ENCODE data around the gene THOP1. TPM values are rescaled to one million over a fixed set of nuclear protein-coding genes. Genes with fewer than 3 reads are reported as not detected.
A peak's percentile ranks its signal among the peaks of the same experiment; 100 is the strongest.

Gene THOP1
- 30.9 TPM for polyA plus RNA-seq (2013, experiment 1 of 2)
- 31.0 TPM for polyA plus RNA-seq (2013, experiment 2 of 2)

- H3K27ac ChIP-seq (ENCODE audit: low read length, poor library complexity, severe bottlenecking): peak within 1 kb of the TSS; percentile 61
- peak within 1 kb of the TSS; percentile 63 to 82 for H3K18ac ChIP-seq (ENCODE audit: low read depth in 1 of 2, low read length in 2 of 2)
- H2AFZ ChIP-seq (ENCODE audit: low read depth, low read length): peak within 1 kb of the TSS; percentile 97
- H2AK5ac ChIP-seq (ENCODE audit: low read length, severe bottlenecking): no peak within 1 kb of the TSS
- DNase-seq: peak; percentile 99
- H3K14ac ChIP-seq (ENCODE audit: low read length in 2 of 2): peak within 1 kb of the TSS in 1 of 2 experiments; percentile 81
- H3K4me2 ChIP-seq (ENCODE audit: low read length, poor library complexity, severe bottlenecking): peak within 1 kb of the TSS; percentile 99
- WGBS: under 1% methylated on average over 54 of the region's 78 CpGs
- peak within 1 kb of the TSS; percentile 83 for H4K8ac ChIP-seq (ENCODE audit: low read length)
- H3K23ac ChIP-seq (ENCODE audit: low read length in 2 of 2): peak within 1 kb of the TSS; percentile 68 to 99
- no peak within 1 kb of the TSS for H3K4ac ChIP-seq (ENCODE audit: low read depth in 1 of 2, low read length in 2 of 2)
- H3K9ac ChIP-seq (ENCODE audit: low read length): peak within 1 kb of the TSS; percentile 94
- peak within 1 kb of the TSS; percentile 85 to 96 for H3K4me3 ChIP-seq (ENCODE audit: insufficient read depth in 1 of 2, low read depth in 1 of 2, low read length in 2 of 2)
- no peaks in the 10 kb centered on the region for H3K9me3 ChIP-seq (ENCODE audit: control insufficient read depth, low read length)
- H3K27me3 ChIP-seq (ENCODE audit: control insufficient read depth in 1 of 2, insufficient read depth in 1 of 2, low read length in 2 of 2): no peaks in the 10 kb centered on the region
- peak within 1 kb of the TSS; percentile 71 for H4K91ac ChIP-seq (ENCODE audit: low read length)
- H2BK5ac ChIP-seq (ENCODE audit: low read depth, low read length, poor library complexity, severe bottlenecking): no peak within 1 kb of the TSS
- peaks cover 22% of the 10 kb centered on the region for H3K4me1 ChIP-seq (ENCODE audit: control insufficient read depth, insufficient read depth, low read depth, low read length)
- H2BK120ac ChIP-seq (ENCODE audit: low read depth, low read length): no peak within 1 kb of the TSS
- peaks cover 17% of the 10 kb centered on the region for H3K79me1 ChIP-seq (replicated peaks; ENCODE audit: low read length, poor library complexity, severe bottlenecking)
- H3K36me3 ChIP-seq (ENCODE audit: control insufficient read depth in 1 of 2, insufficient read depth in 2 of 2, low read depth in 1 of 2, low read length in 2 of 2): peaks cover 4 to 23% of the 10 kb centered on the region in 2 experiments
- no peak within 1 kb of the TSS for H2BK15ac ChIP-seq (ENCODE audit: low read depth, poor library complexity, severe bottlenecking)
- H2BK12ac ChIP-seq (ENCODE audit: low read length in 2 of 2): no peak within 1 kb of the TSS
Observed at GRCh38 chr19:2785244-2785997, at the start of gene THOP1. Gene THOP1, plus strand, starts transcription at chr19:2785503. Its CDS starts 160 bp downstream, at chr19:2785663.

GRCh38 chr19:2736550-2737190 is 48.6 kb upstream of the THOP1 start:
- no peak overlapping the region for H3K14ac ChIP-seq (ENCODE audit: low read length in 2 of 2)
- H3K27me3 ChIP-seq (ENCODE audit: control insufficient read depth in 1 of 2, insufficient read depth in 1 of 2, low read length in 2 of 2): no peaks in the 10 kb centered on the region
- H3K36me3 ChIP-seq (ENCODE audit: control insufficient read depth in 1 of 2, insufficient read depth in 2 of 2, low read depth in 1 of 2, low read length in 2 of 2): peaks cover 26 to 54% of the 10 kb centered on the region in 2 experiments
- H3K9ac ChIP-seq (ENCODE audit: low read length): no peak overlapping the region
- H2AK5ac ChIP-seq (ENCODE audit: low read length, severe bottlenecking): no peak overlapping the region
- H3K9me3 ChIP-seq (ENCODE audit: control insufficient read depth, low read length): peaks cover 4% of the 10 kb centered on the region
- H2BK12ac ChIP-seq (ENCODE audit: low read length in 2 of 2): no peak overlapping the region
- no peak overlapping the region for H3K4ac ChIP-seq (ENCODE audit: low read depth in 1 of 2, low read length in 2 of 2)
- H4K91ac ChIP-seq (ENCODE audit: low read length): no peak overlapping the region
- no peak overlapping the region for H3K23ac ChIP-seq (ENCODE audit: low read length in 2 of 2)
- H2BK15ac ChIP-seq (ENCODE audit: low read depth, poor library complexity, severe bottlenecking): no peak overlapping the region
- no peak overlapping the region for H2BK5ac ChIP-seq (ENCODE audit: low read depth, low read length, poor library complexity, severe bottlenecking)
- H2AFZ ChIP-seq (ENCODE audit: low read depth, low read length): no peak overlapping the region
- no peak for DNase-seq
- H3K79me1 ChIP-seq (replicated peaks; ENCODE audit: low read length, poor library complexity, severe bottlenecking): peaks cover 28% of the 10 kb centered on the region
- no peak overlapping the region for H3K4me3 ChIP-seq (ENCODE audit: insufficient read depth in 1 of 2, low read depth in 1 of 2, low read length in 2 of 2)
- no peak overlapping the region for H3K27ac ChIP-seq (ENCODE audit: low read length, poor library complexity, severe bottlenecking)
- H3K4me1 ChIP-seq (ENCODE audit: control insufficient read depth, insufficient read depth, low read depth, low read length): peaks cover 10% of the 10 kb centered on the region
- H3K4me2 ChIP-seq (ENCODE audit: low read length, poor library complexity, severe bottlenecking): no peak overlapping the region
- H2BK120ac ChIP-seq (ENCODE audit: low read depth, low read length): no peak overlapping the region
- no peak overlapping the region for H3K18ac ChIP-seq (ENCODE audit: low read depth in 1 of 2, low read length in 2 of 2)
- no peak overlapping the region for H4K8ac ChIP-seq (ENCODE audit: low read length)
- WGBS: 97% methylated on average over 15 of the region's 15 CpGs

- peaks cover 23 to 25% of the 10 kb centered on the region in 2 experiments for H3K36me3 ChIP-seq (ENCODE audit: control insufficient read depth in 1 of 2, insufficient read depth in 2 of 2, low read depth in 1 of 2, low read length in 2 of 2)
- peak within 1 kb of the TSS; percentile 66 for H2AFZ ChIP-seq (ENCODE audit: low read depth, low read length)
- peak; percentile 99 for DNase-seq
- H3K27ac ChIP-seq (ENCODE audit: low read length, poor library complexity, severe bottlenecking): peak within 1 kb of the TSS; percentile 5
- peak within 1 kb of the TSS in 1 of 2 experiments; percentile 60 for H3K4ac ChIP-seq (ENCODE audit: low read depth in 1 of 2, low read length in 2 of 2)
- H3K27me3 ChIP-seq (ENCODE audit: control insufficient read depth in 1 of 2, insufficient read depth in 1 of 2, low read length in 2 of 2): peaks cover 9% of the 10 kb centered on the region in 2 experiments
- H3K14ac ChIP-seq (ENCODE audit: low read length in 2 of 2): peak within 1 kb of the TSS in 1 of 2 experiments; percentile 86
- no peak within 1 kb of the TSS for H2BK5ac ChIP-seq (ENCODE audit: low read depth, low read length, poor library complexity, severe bottlenecking)
- peak within 1 kb of the TSS; percentile 93 to 98 for H3K4me3 ChIP-seq (ENCODE audit: insufficient read depth in 1 of 2, low read depth in 1 of 2, low read length in 2 of 2)
- peaks cover 4% of the 10 kb centered on the region for H3K9me3 ChIP-seq (ENCODE audit: control insufficient read depth, low read length)
- H3K23ac ChIP-seq (ENCODE audit: low read length in 2 of 2): peak within 1 kb of the TSS in 1 of 2 experiments; percentile 3
- H3K18ac ChIP-seq (ENCODE audit: low read depth in 1 of 2, low read length in 2 of 2): peak within 1 kb of the TSS; percentile 62 to 85
- peak within 1 kb of the TSS; percentile 57 for H4K91ac ChIP-seq (ENCODE audit: low read length)
- H2AK5ac ChIP-seq (ENCODE audit: low read length, severe bottlenecking): no peak within 1 kb of the TSS
- H2BK12ac ChIP-seq (ENCODE audit: low read length in 2 of 2): no peak within 1 kb of the TSS
- H2BK15ac ChIP-seq (ENCODE audit: low read depth, poor library complexity, severe bottlenecking): no peak within 1 kb of the TSS
- 1% methylated on average over 61 of the region's 64 CpGs for WGBS
- peak within 1 kb of the TSS; percentile 70 for H4K8ac ChIP-seq (ENCODE audit: low read length)
- peaks cover 28% of the 10 kb centered on the region for H3K79me1 ChIP-seq (replicated peaks; ENCODE audit: low read length, poor library complexity, severe bottlenecking)
- peaks cover 10% of the 10 kb centered on the region for H3K4me1 ChIP-seq (ENCODE audit: control insufficient read depth, insufficient read depth, low read depth, low read length)
- H3K9ac ChIP-seq (ENCODE audit: low read length): peak within 1 kb of the TSS; percentile 90
- peak within 1 kb of the TSS; percentile 57 for H2BK120ac ChIP-seq (ENCODE audit: low read depth, low read length)
- H3K4me2 ChIP-seq (ENCODE audit: low read length, poor library complexity, severe bottlenecking): peak within 1 kb of the TSS; percentile 68
Observed at GRCh38 chr19:2739602-2740313, 45.5 kb upstream of the THOP1 start, which contains the start of gene SLC39A3. Gene SLC39A3, minus strand, starts transcription at chr19:2740017. Its CDS starts 2,760 bp downstream, at chr19:2737257.
